NCI-H2081 treated with DMSO at 0.1 percent for 48 hours (cell line): ENCODE results near the gene PSPC1.
"Not testable (repeated sequence)": the region's sequence is repeated elsewhere in the genome, so short reads cannot be mapped to it uniquely, and the experiment has no call there.

Experiments
- DNase-seq: peaks from one replicate; lab custom pipeline; 2025; lab: John Stamatoyannopoulos, UW

PSPC1 gene

GRCh38 chr13:19782727-19783682, at the start of gene PSPC1:
PSPC1 (minus strand) TSS chr13:19782945; CDS start chr13:19782757, 188 bp downstream.
- DNase-seq = peak; percentile 50

GRCh38 chr13:19822673-19823072, 39.9 kb upstream of the PSPC1 start:
- no peak for DNase-seq

- DNase-seq = no peak
These were observed 35.6 kb upstream of the PSPC1 start for GRCh38 chr13:19818223-19818842.

- no peak for DNase-seq
These were observed 34.9 kb upstream of the PSPC1 start for GRCh38 chr13:19817510-19818158.

GRCh38 chr13:19817106-19817505, 34.4 kb upstream of the PSPC1 start:
- no peak for DNase-seq

GRCh38 chr13:19815842-19816241, 33.1 kb upstream of the PSPC1 start:
- DNase-seq = not testable (repeated sequence)

GRCh38 chr13:19810996-19811881, 28.5 kb upstream of the PSPC1 start:
- no peak for DNase-seq

GRCh38 chr13:19810151-19810550, 27.4 kb upstream of the PSPC1 start:
- no peak for DNase-seq

GRCh38 chr13:19805765-19806164, 23.0 kb upstream of the PSPC1 start:
- DNase-seq = no peak

GRCh38 chr13:19795956-19796355, 13.2 kb upstream of the PSPC1 start:
- no peak for DNase-seq

- DNase-seq = no peak
These were observed 11.9 kb upstream of the PSPC1 start for GRCh38 chr13:19794631-19795030.

GRCh38 chr13:19791953-19792537, 9.3 kb upstream of the PSPC1 start:
- no peak for DNase-seq

GRCh38 chr13:19782049-19782726, 557 bp downstream of the PSPC1 start:
- DNase-seq = no peak

- no peak for DNase-seq
These were observed 1.2 kb downstream of the PSPC1 start for GRCh38 chr13:19781526-19781925.

- DNase-seq = not testable (repeated sequence)
These were observed 1.9 kb downstream of the PSPC1 start for GRCh38 chr13:19780753-19781418.

- no peak for DNase-seq
These were observed 10.4 kb downstream of the PSPC1 start for GRCh38 chr13:19772306-19772705.

- DNase-seq = no peak
These were observed 12.9 kb downstream of the PSPC1 start for GRCh38 chr13:19769854-19770253.

- no peak for DNase-seq
These were observed 14.8 kb downstream of the PSPC1 start for GRCh38 chr13:19767966-19768365.

GRCh38 chr13:19766591-19766990, 16.2 kb downstream of the PSPC1 start:
- DNase-seq = no peak

- DNase-seq = no peak
These were observed 18.5 kb downstream of the PSPC1 start for GRCh38 chr13:19764237-19764636.
